ENCODE measurements around the gene MZF1. TPM values are rescaled to one million over a fixed set of nuclear protein-coding genes. Genes with fewer than 3 reads are reported as not detected.
"Not testable (repeated sequence)": the region's sequence is repeated elsewhere in the genome, so short reads cannot be mapped to it uniquely, and the experiment has no call there.

Gene MZF1
- total RNA-seq, 1 donor from 2014 or later = 67.6 TPM

- not testable (repeated sequence) for DNase-seq (ENCODE audit: low spot score)
Observed at GRCh38 chr19:58542641-58543372, 30.3 kb downstream of the MZF1 start.

- not testable (repeated sequence) for DNase-seq (ENCODE audit: low spot score)
Observed at GRCh38 chr19:58539169-58539559, 34.0 kb downstream of the MZF1 start.

- no peak for DNase-seq (ENCODE audit: low spot score)
Observed at GRCh38 chr19:58538257-58539168, 34.6 kb downstream of the MZF1 start.

- no peak for DNase-seq (ENCODE audit: low spot score)
Observed at GRCh38 chr19:58536852-58537798, 36.0 kb downstream of the MZF1 start.

- no peak for DNase-seq (ENCODE audit: low spot score)
Observed at GRCh38 chr19:58535857-58536256, 37.3 kb downstream of the MZF1 start.

GRCh38 chr19:58531034-58531840 is 41.9 kb downstream of the MZF1 start:
- DNase-seq (ENCODE audit: low spot score) = no peak

- DNase-seq (ENCODE audit: low spot score) = no peak
Observed at GRCh38 chr19:58529405-58529804, 43.7 kb downstream of the MZF1 start.

GRCh38 chr19:58522709-58523108 is 50.4 kb downstream of the MZF1 start:
- DNase-seq (ENCODE audit: low spot score) = no peak

GRCh38 chr19:58521651-58522050 is 51.5 kb downstream of the MZF1 start:
- no peak for DNase-seq (ENCODE audit: low spot score)

- DNase-seq (ENCODE audit: low spot score) = no peak
Observed at GRCh38 chr19:58520257-58520599, 52.9 kb downstream of the MZF1 start.

GRCh38 chr19:58519355-58520256 is 53.5 kb downstream of the MZF1 start, which contains the start of gene ZBTB45:
ZBTB45 (minus strand) TSS chr19:58519810; CDS start chr19:58517673, 2,137 bp downstream.
- DNase-seq (ENCODE audit: low spot score) = peak; percentile 94

- DNase-seq (ENCODE audit: low spot score) = peak; percentile 65
Observed at GRCh38 chr19:58519087-58519354, 54.1 kb downstream of the MZF1 start.

GRCh38 chr19:58518256-58519086 is 54.7 kb downstream of the MZF1 start:
- DNase-seq (ENCODE audit: low spot score) = no peak

GRCh38 chr19:58516964-58517833 is 55.9 kb downstream of the MZF1 start:
- DNase-seq (ENCODE audit: low spot score) = no peak

GRCh38 chr19:58516246-58516836 is 56.8 kb downstream of the MZF1 start:
- no peak for DNase-seq (ENCODE audit: low spot score)

- DNase-seq (ENCODE audit: low spot score) = no peak
Observed at GRCh38 chr19:58515259-58515658, 57.9 kb downstream of the MZF1 start.

GRCh38 chr19:58514564-58515022 is 58.5 kb downstream of the MZF1 start:
- DNase-seq (ENCODE audit: low spot score) = no peak

Measured in mucosa of gallbladder (tissue), 1 donor.